Sigmoid colon (tissue), 7 donors: ENCODE measurements around the gene CRLF2. TPM values are rescaled to one million over a fixed set of nuclear protein-coding genes. Genes with fewer than 3 reads are reported as not detected.
"Not testable (repeated sequence)": the region's sequence is repeated elsewhere in the genome, so short reads cannot be mapped to it uniquely, and the experiment has no call there.

Source experiments
- DNase-seq: peaks from one replicate; pipeline ENCODE4 v3.0.0-alpha.2; 2019
- H3K27ac ChIP-seq, 4 donors: fragments of 200-600 bp; sonication (generic); one replicate each; pipeline ENCODE4 v1.5.1; 2016 to 2019; ENCODE audit warnings: mild to moderate bottlenecking in 1 of 4
- H3K27me3 ChIP-seq, 3 donors: fragments of 200-600 bp; sonication (generic); one replicate each; pipeline ENCODE4 v1.5.1; 2019; ENCODE audit warnings: mild to moderate bottlenecking in 1 of 3
- H3K36me3 ChIP-seq, 4 donors: fragments of 200-600 bp; sonication (generic); one replicate each; pipeline ENCODE4 v1.5.1; 2016 to 2019
- H3K4me1 ChIP-seq, 4 donors: fragments of 200-600 bp; sonication (generic); one replicate each; pipeline ENCODE4 v1.5.1; 2017 to 2019
- H3K4me3 ChIP-seq, 4 donors: fragments of 200-600 bp; sonication (generic); one replicate each; pipeline ENCODE4 v1.5.1; 2017 to 2019; ENCODE audit warnings: mild to moderate bottlenecking in 2 of 4, moderate library complexity in 1 of 4
- H3K9me3 ChIP-seq, 4 donors: fragments of 200-600 bp in 3 of 4; sonication (generic) in 3 of 4; one replicate each; pipeline versions ENCODE4 v1.5.1 to v1.6.1; 2013 to 2019
- CTCF ChIP-seq, 4 experiments: fragments of 450-650 bp in 3 of 4; fragments of 200-600 bp in 1 of 4; IDR thresholded peaks; one replicate each; pipeline ENCODE4 v1.5.1; 2016 to 2019; ENCODE audit warnings: antibody characterized with exemption in 4 of 4, mild to moderate bottlenecking in 3 of 4, moderate library complexity in 2 of 4
- EP300 ChIP-seq, 4 donors: sonication (generic); formaldehyde crosslinking; IDR thresholded peaks; one replicate each; pipeline ENCODE4 v1.6.1; 2017; ENCODE audit warnings: antibody characterized with exemption in 4 of 4
- POLR2A ChIP-seq, 2 donors: fragments of 450-650 bp; IDR thresholded peaks; one replicate each; pipeline ENCODE4 v1.6.1; 2016; ENCODE audit warnings: antibody characterized with exemption in 2 of 2, mild to moderate bottlenecking in 2 of 2, moderate library complexity in 2 of 2
- POLR2AphosphoS5 ChIP-seq, 4 donors: sonication (generic); formaldehyde crosslinking; IDR thresholded peaks; one replicate each; pipeline ENCODE4 v1.6.1; 2017; ENCODE audit warnings: antibody characterized with exemption in 4 of 4
- WGBS, 2 donors: extraction: QIAGEN DNeasy Blood & Tissue Kit; methylation state at CpG; one replicate each; pipeline ENCODE4 v1.1.7; 2013; 5-methylcytosine and 5-hydroxymethylcytosine counted together
- intact Hi-C: fragments of 100-400 bp; cut with DNase I; formaldehyde crosslinking; loops from one replicate; pipeline ENCODE4 v1.15.1; 2023
- polyA plus RNA-seq, 3 donors: library from polyadenylated mRNA; stranded (reverse); fragments of 200-250 nt; gene quantifications; one replicate each; pipeline ENCODE4 v1.2.3, GENCODE V29; 2013
- total RNA-seq, 4 donors: library from RNA; depleted of rRNA; stranded (reverse); fragments of >200 nt; gene quantifications; one replicate each; pipeline ENCODE4 v1.1.0, GENCODE V29; 2016
- donor health status: healthy with polysubstance abuse.
- donor health status: Bipolar disorder and iron deficiency.
- donor health status: healthy.

Gene CRLF2
- total and polyA plus RNA-seq, 7 donors = 0.41 to 1.1 (median 0.74) TPM; not detected in 3

GRCh38 chrX:1162119-1162916 lies 50.1 kb downstream of the CRLF2 start:
- no peaks in the 10 kb centered on the region for H3K9me3 ChIP-seq
- H3K36me3 ChIP-seq = no peaks in the 10 kb centered on the region
- H3K4me1 ChIP-seq = peaks cover 0 to 5% (median 0%) of the 10 kb centered on the region in 4 donors
- H3K27me3 ChIP-seq = peaks cover 0 to 17% (median 8%) of the 10 kb centered on the region in 3 donors
- no peak for TF ChIP-seq CTCF (IDR thresholded peaks at IDR 0.05)
- no peak for TF ChIP-seq EP300 (IDR thresholded peaks at IDR 0.05)
- TF ChIP-seq POLR2A (IDR thresholded peaks at IDR 0.05) = no peak
- no peak for TF ChIP-seq POLR2AphosphoS5 (IDR thresholded peaks at IDR 0.05)
- no peak for DNase-seq
- H3K4me3 ChIP-seq = no peak overlapping the region
- H3K27ac ChIP-seq = no peak overlapping the region
- intact Hi-C loops = no loop called here
- 76 to 85% methylated on average over 10 of the region's 10 CpGs for WGBS, 2 donors

GRCh38 chrX:1159548-1159947 lies 52.9 kb downstream of the CRLF2 start:
- Histone ChIP-seq H3K36me3 (no peaks in the 10 kb centered on the region), H3K27me3 (peaks cover 0 to 13% (median 5%) of the 10 kb centered on the region in 3 donors), H3K4me1 (no peaks in the 10 kb centered on the region), H3K9me3 (no peaks in the 10 kb centered on the region), H3K4me3 (no peak overlapping the region), H3K27ac (no peak overlapping the region)
- intact Hi-C loops = no loop called here
- TF ChIP-seq POLR2A (IDR thresholded peaks at IDR 0.05) (no peak), EP300 (IDR thresholded peaks at IDR 0.05) (no peak), CTCF (IDR thresholded peaks at IDR 0.05) (no peak), POLR2AphosphoS5 (IDR thresholded peaks at IDR 0.05) (no peak)
- no peak for DNase-seq

GRCh38 chrX:1156681-1157455 lies 55.6 kb downstream of the CRLF2 start:
- H3K27me3 ChIP-seq, H3K27ac ChIP-seq, H3K4me3 ChIP-seq, DNase-seq, intact Hi-C loops, H3K4me1 ChIP-seq, H3K9me3 ChIP-seq, H3K36me3 ChIP-seq: not testable (repeated sequence)
- 86 to 93% methylated on average over 24 of the region's 24 CpGs for WGBS, 2 donors

GRCh38 chrX:1153940-1154339 lies 58.5 kb downstream of the CRLF2 start:
- no peaks in the 10 kb centered on the region for H3K9me3 ChIP-seq
- no peak overlapping the region for H3K27ac ChIP-seq
- no peak overlapping the region for H3K4me3 ChIP-seq
- 44 to 49% methylated on average over 9 of the region's 9 CpGs for WGBS, 2 donors
- H3K4me1 ChIP-seq = no peaks in the 10 kb centered on the region
- TF ChIP-seq POLR2A (IDR thresholded peaks at IDR 0.05) = no peak
- intact Hi-C loops = no loop called here
- H3K36me3 ChIP-seq = no peaks in the 10 kb centered on the region
- peaks cover 0 to 11% (median 10%) of the 10 kb centered on the region in 3 donors for H3K27me3 ChIP-seq
- no peak for DNase-seq

GRCh38 chrX:1152090-1152489 lies 60.4 kb downstream of the CRLF2 start:
- no peak overlapping the region for H3K27ac ChIP-seq
- 47 to 51% methylated on average over 10 of the region's 10 CpGs for whole genome bisulfite sequencing, 2 donors
- H3K4me3 ChIP-seq = no peak overlapping the region
- intact Hi-C loops = no loop called here
- no peaks in the 10 kb centered on the region for H3K4me1 ChIP-seq
- TF ChIP-seq CTCF (IDR thresholded peaks at IDR 0.05) (no peak), POLR2A (IDR thresholded peaks at IDR 0.05) (no peak), EP300 (IDR thresholded peaks at IDR 0.05) (no peak), POLR2AphosphoS5 (IDR thresholded peaks at IDR 0.05) (no peak)
- H3K9me3 ChIP-seq = no peaks in the 10 kb centered on the region
- no peak for DNase-seq
- H3K27me3 ChIP-seq = peaks cover 0 to 22% (median 20%) of the 10 kb centered on the region in 3 donors
- H3K36me3 ChIP-seq = no peaks in the 10 kb centered on the region
